Tibial artery (tissue), 4 donors: ENCODE results near the gene EVA1C.
"Not testable (repeated sequence)": the region's sequence is repeated elsewhere in the genome, so short reads cannot be mapped to it uniquely, and the experiment has no call there.

Experiments used
- DNase-seq, 2 donors: peaks; one replicate each; pipeline ENCODE4 v3.0.0-alpha.2; 2019
- H3K27ac ChIP-seq, 2 donors: fragments of 200-600 bp; sonication (generic) in 1 of 2; 1 replicate in 1 of 2; 2 replicates in 1 of 2; pipeline ENCODE4 v1.5.1; 2018 to 2019; ENCODE audit warnings: mild to moderate bottlenecking in 1 of 2
- H3K27me3 ChIP-seq, 2 donors: fragments of 200-600 bp; sonication (generic) in 1 of 2; one replicate each; pipeline versions ENCODE4 v1.5.1 to v1.6.0; 2016 to 2019
- H3K36me3 ChIP-seq, 3 donors: fragments of 200-600 bp; sonication (generic) in 2 of 3; one replicate each; pipeline ENCODE4 v1.5.1; 2016 to 2019; ENCODE audit warnings: mild to moderate bottlenecking in 2 of 3
- H3K4me1 ChIP-seq, 4 donors: fragments of 200-600 bp; sonication (generic) in 2 of 4; 1 replicate in 3 of 4; 2 replicates in 1 of 4; pipeline ENCODE4 v1.5.1; 2016 to 2019
- H3K4me3 ChIP-seq, 2 donors: fragments of 200-600 bp; sonication (generic) in 1 of 2; 1 replicate in 1 of 2; 2 replicates in 1 of 2; pipeline ENCODE4 v1.5.1; 2018 to 2019; ENCODE audit warnings: mild to moderate bottlenecking in 2 of 2
- H3K9me3 ChIP-seq, 3 donors: fragments of 200-600 bp; sonication (generic) in 1 of 3; one replicate each; pipeline ENCODE4 v1.5.1; 2016 to 2019
- CTCF ChIP-seq, 2 experiments: fragments of 200-600 bp in 1 of 2; fragments of 450-650 bp in 1 of 2; IDR thresholded peaks; one replicate each; pipeline ENCODE4 v1.5.1; 2017 to 2019; ENCODE audit warnings: antibody characterized with exemption in 2 of 2, mild to moderate bottlenecking in 1 of 2, moderate library complexity in 1 of 2
- intact Hi-C: fragments of 100-400 bp; cut with DNase I; formaldehyde crosslinking; loops from one replicate; pipeline ENCODE4 v1.15.0; 2023; ENCODE audit warnings: low total_unique reads

The EVA1C gene

DNA sequence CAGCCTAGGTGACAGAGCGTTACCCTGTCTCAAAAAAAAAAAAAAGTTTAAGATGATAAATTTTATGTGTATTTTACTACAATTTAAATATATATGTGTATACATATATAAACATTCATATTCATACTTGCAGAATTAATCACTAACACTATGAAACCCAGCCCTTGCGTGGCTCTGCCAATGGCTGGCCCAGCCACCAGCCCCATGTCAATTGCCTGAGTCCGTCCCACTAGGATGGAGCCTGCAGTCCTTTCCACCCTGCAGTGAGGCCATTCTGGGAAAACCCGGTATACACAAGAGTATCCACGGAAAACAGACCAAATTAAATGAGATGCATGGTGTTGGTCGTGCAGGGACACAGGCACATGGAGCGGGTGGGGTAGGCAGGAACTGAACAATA, 123.1 kb downstream of the EVA1C start:
- Histone ChIP-seq H3K9me3 (no peaks in the 10 kb centered on the region), H3K4me3 (no peak overlapping the region), H3K4me1 (no peaks in the 10 kb centered on the region), H3K27me3 (no peaks in the 10 kb centered on the region), H3K36me3 (no peaks in the 10 kb centered on the region), H3K27ac (no peak overlapping the region)
- intact Hi-C loops, result no loop called here
- no peak for TF ChIP-seq CTCF (IDR thresholded peaks at IDR 0.05)
- no peak for DNase-seq

DNA sequence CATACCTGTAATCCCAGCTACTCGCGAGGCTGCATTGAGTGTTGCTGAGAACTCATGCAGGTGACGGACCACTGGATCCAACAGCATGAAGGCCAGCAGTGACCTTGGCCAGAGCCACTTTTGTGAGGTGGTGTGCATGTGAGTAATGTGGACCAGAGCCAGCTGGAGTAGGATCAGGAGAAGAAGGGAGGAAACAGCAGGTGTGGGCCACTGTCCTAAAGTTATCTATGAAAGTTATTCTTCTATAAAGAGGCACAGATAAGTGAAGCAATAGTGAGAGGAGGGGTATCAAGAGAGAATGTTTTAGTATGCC, 125.0 kb downstream of the EVA1C start:
- TF ChIP-seq CTCF (IDR thresholded peaks at IDR 0.05), result no peak
- Histone ChIP-seq H3K36me3 (no peaks in the 10 kb centered on the region), H3K27ac (no peak overlapping the region), H3K4me1 (no peaks in the 10 kb centered on the region), H3K27me3 (no peaks in the 10 kb centered on the region), H3K4me3 (no peak overlapping the region), H3K9me3 (no peaks in the 10 kb centered on the region)
- no peak for DNase-seq
- intact Hi-C loops, result no loop called here

GRCh38 chr21:32538147-32538792, 125.8 kb downstream of the EVA1C start:
- DNase-seq, result no peak
- Histone ChIP-seq H3K4me3 (no peak overlapping the region), H3K9me3 (no peaks in the 10 kb centered on the region), H3K27ac (no peak overlapping the region), H3K36me3 (no peaks in the 10 kb centered on the region), H3K27me3 (no peaks in the 10 kb centered on the region), H3K4me1 (no peaks in the 10 kb centered on the region)
- intact Hi-C loops, result no loop called here
- no peak for TF ChIP-seq CTCF (IDR thresholded peaks at IDR 0.05)

- TF ChIP-seq CTCF (IDR thresholded peaks at IDR 0.05), result no peak
- Histone ChIP-seq H3K4me3 (no peak overlapping the region), H3K4me1 (no peaks in the 10 kb centered on the region), H3K9me3 (no peaks in the 10 kb centered on the region), H3K27me3 (no peaks in the 10 kb centered on the region), H3K36me3 (no peaks in the 10 kb centered on the region), H3K27ac (no peak overlapping the region)
- intact Hi-C loops, result no loop called here
- no peak for DNase-seq
These were observed 126.9 kb downstream of the EVA1C start for GRCh38 chr21:32539378-32539777.

- DNase-seq, H3K4me3 ChIP-seq, H3K9me3 ChIP-seq, H3K27me3 ChIP-seq, H3K36me3 ChIP-seq, H3K4me1 ChIP-seq, intact Hi-C loops, H3K27ac ChIP-seq: not testable (repeated sequence)
These were observed 130.6 kb downstream of the EVA1C start for GRCh38 chr21:32543056-32543455.

- DNase-seq, result no peak
- Histone ChIP-seq H3K4me1 (no peaks in the 10 kb centered on the region), H3K36me3 (no peaks in the 10 kb centered on the region), H3K27me3 (no peaks in the 10 kb centered on the region), H3K9me3 (no peaks in the 10 kb centered on the region), H3K27ac (no peak overlapping the region), H3K4me3 (no peak overlapping the region)
- no peak for TF ChIP-seq CTCF (IDR thresholded peaks at IDR 0.05)
- intact Hi-C loops, result no loop called here
These were observed 131.5 kb downstream of the EVA1C start for GRCh38 chr21:32543975-32544374.
